ENCODE data around the gene CYP27C1. TPM values are rescaled to one million over a fixed set of nuclear protein-coding genes. Genes with fewer than 3 reads are reported as not detected.
A peak's percentile ranks its signal among the peaks of the same experiment; 100 is the strongest.

Gene CYP27C1
- total and polyA plus RNA-seq, 2 of the 13 experiments (the other 11 are each of a cell fraction or from before 2014, with no cell fraction given), result not detected

DNA sequence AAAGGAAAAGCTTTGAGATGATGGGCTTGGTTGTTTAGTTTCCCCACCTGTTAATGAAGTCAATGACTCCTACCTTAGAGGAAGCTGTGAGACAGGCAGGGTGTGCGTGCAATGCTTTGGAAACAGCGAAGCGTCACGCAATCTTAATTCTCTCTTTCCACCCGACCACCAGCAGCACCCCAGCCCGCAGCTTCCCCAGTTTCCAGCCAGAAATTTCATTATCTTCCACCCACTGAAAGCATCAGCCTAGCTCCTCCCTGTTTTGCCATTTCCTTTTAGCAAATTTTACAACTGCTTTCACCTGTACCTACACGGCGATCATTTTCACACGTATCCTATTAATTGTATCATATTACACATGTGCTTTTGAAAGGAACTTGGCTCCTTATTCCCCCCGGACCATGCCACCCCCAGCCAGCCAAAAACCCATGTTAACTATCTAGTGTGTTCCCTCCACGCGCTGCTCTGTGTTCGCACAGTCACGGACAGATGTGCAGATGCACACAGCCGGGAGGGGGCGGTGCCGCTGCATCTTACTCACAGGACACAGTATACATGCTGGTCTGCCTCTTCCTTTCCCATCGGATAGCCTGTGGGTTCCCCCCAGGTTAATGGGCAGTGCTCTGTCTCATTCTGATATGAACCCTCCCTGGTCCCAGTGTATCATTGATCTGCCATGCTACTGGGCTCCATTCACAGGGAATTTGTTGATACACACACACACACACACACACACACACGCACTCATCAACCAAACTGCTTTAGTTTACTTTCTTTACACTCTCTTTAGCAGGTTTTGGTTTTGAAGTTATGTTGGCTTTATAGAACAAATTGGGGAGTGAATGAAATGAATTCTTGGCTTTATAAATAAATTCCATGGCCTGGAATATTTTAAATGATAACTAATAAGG is 22.4 kb downstream of the CYP27C1 start (continued):
- TF ChIP-seq, protein P1, sequence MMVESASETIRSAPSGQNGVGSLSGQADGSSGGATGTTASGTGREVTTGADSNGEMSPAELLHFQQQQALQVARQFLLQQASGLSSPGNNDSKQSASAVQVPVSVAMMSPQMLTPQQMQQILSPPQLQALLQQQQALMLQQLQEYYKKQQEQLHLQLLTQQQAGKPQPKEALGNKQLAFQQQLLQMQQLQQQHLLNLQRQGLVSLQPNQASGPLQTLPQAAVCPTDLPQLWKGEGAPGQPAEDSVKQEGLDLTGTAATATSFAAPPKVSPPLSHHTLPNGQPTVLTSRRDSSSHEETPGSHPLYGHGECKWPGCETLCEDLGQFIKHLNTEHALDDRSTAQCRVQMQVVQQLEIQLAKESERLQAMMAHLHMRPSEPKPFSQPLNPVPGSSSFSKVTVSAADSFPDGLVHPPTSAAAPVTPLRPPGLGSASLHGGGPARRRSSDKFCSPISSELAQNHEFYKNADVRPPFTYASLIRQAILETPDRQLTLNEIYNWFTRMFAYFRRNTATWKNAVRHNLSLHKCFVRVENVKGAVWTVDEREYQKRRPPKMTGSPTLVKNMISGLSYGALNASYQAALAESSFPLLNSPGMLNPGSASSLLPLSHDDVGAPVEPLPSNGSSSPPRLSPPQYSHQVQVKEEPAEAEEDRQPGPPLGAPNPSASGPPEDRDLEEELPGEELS (CRISPR knock-in tag; IDR thresholded peaks at IDR 0.05), result no peak
- TF ChIP-seq ZNF547 (CRISPR knock-in tag; IDR thresholded peaks at IDR 0.05) (0 out of 2 replicates have a peak, but pooled peaks have one; percentile 49), ZNF317 (CRISPR knock-in tag; IDR thresholded peaks at IDR 0.05) (no peak), FOXA1 (IDR thresholded peaks at IDR 0.05) (no peak), FOXA1 (CRISPR knock-in tag; IDR thresholded peaks at IDR 0.05) (peak; percentile 53; the same call in 1 of the 2 replicates), NFE2 (CRISPR knock-in tag; IDR thresholded peaks at IDR 0.05) (no peak), ZBTB38 (CRISPR knock-in tag; IDR thresholded peaks at IDR 0.05) (peak; percentile 60; the same call in 1 of the 2 replicates), FOXA3 (CRISPR knock-in tag; IDR thresholded peaks at IDR 0.05) (peak; percentile 20; the same call in 1 of the 2 replicates), ZNF501 (CRISPR knock-in tag; IDR thresholded peaks at IDR 0.05) (peak; percentile 43; the same call in 1 of the 2 replicates), LCORL (IDR thresholded peaks at IDR 0.05) (no peak), LCORL (CRISPR knock-in tag; IDR thresholded peaks at IDR 0.05) (peak; percentile 36; the same call in 1 of the 2 replicates), ZNF598 (CRISPR knock-in tag; IDR thresholded peaks at IDR 0.05; ENCODE audit: borderline replicate concordance) (peak; percentile 47; the same call in 1 of the 2 replicates), ZSCAN30 (CRISPR knock-in tag; IDR thresholded peaks at IDR 0.05) (0 out of 2 replicates have a peak, but pooled peaks have one; percentile 44), SMC3 (IDR thresholded peaks at IDR 0.05; ENCODE audit: low read length) (peak; percentile 80), EEA1 (CRISPR knock-in tag; IDR thresholded peaks at IDR 0.05; ENCODE audit: borderline replicate concordance) (0 out of 2 replicates have a peak, but pooled peaks have one; percentile 64), SOX6 (IDR thresholded peaks at IDR 0.05) (no peak), SOX6 (CRISPR knock-in tag; IDR thresholded peaks at IDR 0.05) (peak; percentile 33), SP4 (CRISPR knock-in tag; IDR thresholded peaks at IDR 0.05) (no peak), ZNF441 (CRISPR knock-in tag; IDR thresholded peaks at IDR 0.05; ENCODE audit: borderline replicate concordance) (peak; percentile 50; the same call in 1 of the 2 replicates), SPEN (CRISPR knock-in tag; IDR thresholded peaks at IDR 0.05; ENCODE audit: low read depth) (0 out of 2 replicates have a peak, but pooled peaks have one; percentile 37), TEAD3 (CRISPR knock-in tag; optimal IDR thresholded peaks at IDR 0.05; ENCODE audit: borderline replicate concordance) (peak; percentile 41), ZNF331 (CRISPR knock-in tag; IDR thresholded peaks at IDR 0.05) (peak; percentile 51; the same call in 1 of the 2 replicates)
- TF ChIP-seq, protein P2, sequence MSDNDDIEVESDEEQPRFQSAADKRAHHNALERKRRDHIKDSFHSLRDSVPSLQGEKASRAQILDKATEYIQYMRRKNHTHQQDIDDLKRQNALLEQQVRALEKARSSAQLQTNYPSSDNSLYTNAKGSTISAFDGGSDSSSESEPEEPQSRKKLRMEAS (IDR thresholded peaks at IDR 0.05), result peak; percentile 75
- TF ChIP-seq, protein P3, sequence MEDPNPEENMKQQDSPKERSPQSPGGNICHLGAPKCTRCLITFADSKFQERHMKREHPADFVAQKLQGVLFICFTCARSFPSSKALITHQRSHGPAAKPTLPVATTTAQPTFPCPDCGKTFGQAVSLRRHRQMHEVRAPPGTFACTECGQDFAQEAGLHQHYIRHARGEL (CRISPR knock-in tag; IDR thresholded peaks at IDR 0.05), result peak; percentile 47; the same call in 1 of the 2 replicates
- TF ChIP-seq, protein P4, sequence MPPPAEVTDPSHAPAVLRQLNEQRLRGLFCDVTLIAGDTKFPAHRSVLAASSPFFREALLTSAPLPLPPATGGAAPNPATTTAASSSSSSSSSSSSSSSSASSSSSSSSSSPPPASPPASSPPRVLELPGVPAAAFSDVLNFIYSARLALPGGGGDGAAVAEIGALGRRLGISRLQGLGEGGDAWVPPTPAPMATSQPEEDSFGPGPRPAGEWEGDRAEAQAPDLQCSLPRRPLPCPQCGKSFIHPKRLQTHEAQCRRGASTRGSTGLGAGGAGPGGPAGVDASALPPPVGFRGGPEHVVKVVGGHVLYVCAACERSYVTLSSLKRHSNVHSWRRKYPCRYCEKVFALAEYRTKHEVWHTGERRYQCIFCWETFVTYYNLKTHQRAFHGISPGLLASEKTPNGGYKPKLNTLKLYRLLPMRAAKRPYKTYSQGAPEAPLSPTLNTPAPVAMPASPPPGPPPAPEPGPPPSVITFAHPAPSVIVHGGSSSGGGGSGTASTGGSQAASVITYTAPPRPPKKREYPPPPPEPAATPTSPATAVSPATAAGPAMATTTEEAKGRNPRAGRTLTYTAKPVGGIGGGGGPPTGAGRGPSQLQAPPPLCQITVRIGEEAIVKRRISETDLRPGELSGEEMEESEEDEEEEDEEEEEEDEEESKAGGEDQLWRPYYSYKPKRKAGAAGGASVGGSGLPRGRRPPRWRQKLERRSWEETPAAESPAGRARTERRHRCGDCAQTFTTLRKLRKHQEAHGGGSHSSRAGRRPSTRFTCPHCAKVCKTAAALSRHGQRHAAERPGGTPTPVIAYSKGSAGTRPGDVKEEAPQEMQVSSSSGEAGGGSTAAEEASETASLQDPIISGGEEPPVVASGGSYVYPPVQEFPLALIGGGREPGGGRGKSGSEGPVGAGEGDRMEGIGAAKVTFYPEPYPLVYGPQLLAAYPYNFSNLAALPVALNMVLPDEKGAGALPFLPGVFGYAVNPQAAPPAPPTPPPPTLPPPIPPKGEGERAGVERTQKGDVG (CRISPR knock-in tag; IDR thresholded peaks at IDR 0.05; ENCODE audit: borderline replicate concordance), result peak; percentile 61; the same call in 1 of the 2 replicates

Measured in HepG2 (cell line).